HG03025 (cell line): Measurements from ENCODE around the gene IGSF3.
"Not testable (repeated sequence)": the region's sequence is repeated elsewhere in the genome, so short reads cannot be mapped to it uniquely, and the experiment has no call there.

Source experiments
- ATAC-seq: cut with Tn5 transposase; IDR thresholded peaks from one replicate; pipeline ENCODE4 v1.9.1; 2021; ENCODE audit warnings: mild to moderate bottlenecking, moderate library complexity; ENCODE audit not compliant: unreplicated experiment, low FRiP score

IGSF3 gene

GRCh38 chr1:116564426-116564825, 103.1 kb downstream of the IGSF3 start:
- no peak for ATAC-seq

GRCh38 chr1:116562465-116562864, 105.1 kb downstream of the IGSF3 start:
- ATAC-seq = not testable (repeated sequence)

- no peak for ATAC-seq
Observed at GRCh38 chr1:116561563-116561962, 106.0 kb downstream of the IGSF3 start.

DNA sequence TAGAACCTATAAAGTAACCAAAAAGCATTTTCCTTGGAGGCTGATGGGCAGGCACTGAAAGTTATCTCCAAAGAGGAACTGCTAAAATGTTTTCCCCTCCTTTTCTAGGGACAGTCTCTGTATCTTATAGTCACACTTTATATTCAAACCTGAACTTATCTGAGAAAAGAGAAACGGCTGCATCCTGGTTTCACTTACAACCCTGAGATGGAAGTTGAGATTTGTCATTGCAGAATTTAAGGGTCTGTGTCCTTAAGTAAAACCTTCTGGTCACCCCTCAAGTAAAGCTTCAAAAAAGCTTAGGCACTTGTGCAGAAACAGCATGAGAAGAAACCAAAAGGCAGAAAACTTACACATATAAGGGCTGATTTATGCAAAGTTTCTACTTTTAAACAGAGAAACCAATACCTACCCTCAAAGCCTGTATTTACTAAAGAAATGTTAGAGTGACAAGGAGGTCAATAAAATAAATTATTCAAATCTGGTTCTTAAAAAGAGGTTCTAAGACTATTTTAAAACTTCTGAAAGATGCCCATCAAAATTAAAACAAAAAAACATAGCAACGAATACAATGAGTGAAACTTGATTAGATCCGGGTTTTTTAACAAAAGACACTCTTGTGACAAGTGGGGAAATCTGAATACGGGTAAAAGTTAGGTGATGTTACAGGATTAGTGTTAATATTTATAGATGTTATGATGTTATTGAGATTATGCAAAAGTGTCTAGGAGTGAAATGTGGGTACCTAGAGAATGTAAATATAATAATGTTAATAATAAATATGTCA, 106.6 kb downstream of the IGSF3 start:
- no peak for ATAC-seq

DNA sequence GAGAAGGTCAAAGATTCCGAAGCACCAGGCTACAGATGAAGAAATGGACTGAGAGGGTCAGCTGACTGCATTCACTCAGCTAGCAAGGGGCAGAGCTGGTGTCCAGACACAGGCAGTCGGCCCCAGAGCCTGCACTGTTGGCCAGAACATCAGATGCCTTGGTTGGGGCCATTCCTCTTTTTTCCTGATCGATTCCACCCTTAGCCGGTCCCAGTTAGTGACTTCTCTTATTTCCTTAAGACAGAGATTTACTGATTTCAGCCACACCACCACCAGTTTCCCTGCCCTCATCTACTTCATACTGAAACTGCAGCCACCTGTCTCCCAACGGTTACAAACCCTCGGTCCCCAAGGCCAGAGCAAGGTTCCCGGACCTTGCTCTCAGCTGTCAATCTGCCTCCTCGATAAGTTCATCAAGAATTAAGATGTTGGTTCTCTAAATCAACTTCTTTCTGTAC, 108.2 kb downstream of the IGSF3 start:
- peak; percentile 42 for ATAC-seq

GRCh38 chr1:116558571-116558970, 109.0 kb downstream of the IGSF3 start:
- no peak for ATAC-seq

DNA sequence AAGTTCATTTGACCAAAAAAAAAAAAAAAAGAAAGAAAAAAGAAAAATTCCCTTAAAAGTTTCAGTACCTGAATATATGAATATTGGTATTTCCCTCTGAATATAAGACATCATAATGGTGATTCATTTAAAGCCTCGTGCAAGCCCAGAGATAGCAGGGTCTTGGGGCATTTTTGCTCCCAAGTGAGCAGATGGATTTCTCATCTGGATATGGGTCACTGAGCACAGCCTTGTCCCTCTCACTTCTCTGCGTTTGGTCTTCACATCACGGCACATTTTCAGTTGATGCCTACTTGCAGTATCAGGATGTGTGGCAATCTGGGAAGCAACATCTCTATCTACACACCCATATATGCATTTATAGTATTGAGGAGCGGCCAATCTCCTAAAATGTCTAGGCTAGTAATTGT, 109.4 kb downstream of the IGSF3 start:
- no peak for ATAC-seq

GRCh38 chr1:116557323-116557878, 110.1 kb downstream of the IGSF3 start:
- no peak for ATAC-seq

DNA sequence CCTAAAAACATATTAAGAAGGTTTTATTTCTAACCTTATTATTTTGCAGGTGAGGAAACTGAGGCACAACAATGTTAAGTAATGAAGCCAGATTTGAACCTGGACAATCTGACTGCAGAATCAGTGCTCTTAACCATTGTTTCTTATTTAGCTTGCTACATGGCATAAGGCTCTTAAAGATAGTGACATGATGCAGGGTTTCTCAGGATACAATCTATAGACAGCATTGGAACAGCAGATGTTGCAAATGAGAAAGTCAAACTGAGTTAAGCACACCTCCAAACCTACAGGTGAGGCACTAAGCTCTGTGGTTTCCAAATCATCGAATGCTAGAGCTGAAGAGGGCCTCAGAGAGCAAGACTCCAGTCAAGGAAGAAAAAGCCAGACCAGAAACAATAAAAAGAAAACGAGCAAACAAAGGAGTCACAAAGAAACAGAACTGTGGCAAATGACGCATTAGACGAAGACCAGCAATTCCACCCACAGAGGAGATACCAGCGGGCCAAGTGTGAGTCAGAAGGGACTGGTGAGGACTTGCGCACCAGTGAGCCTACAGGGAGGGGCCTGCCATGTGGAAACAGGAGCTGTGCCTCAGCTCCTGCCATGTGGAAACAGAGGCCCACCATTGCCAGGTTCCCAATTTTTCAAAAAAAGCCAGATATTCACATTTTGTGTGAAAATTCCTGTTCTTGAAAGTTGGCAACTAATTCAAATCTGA, 111.1 kb downstream of the IGSF3 start:
- ATAC-seq = peak; percentile 47

DNA sequence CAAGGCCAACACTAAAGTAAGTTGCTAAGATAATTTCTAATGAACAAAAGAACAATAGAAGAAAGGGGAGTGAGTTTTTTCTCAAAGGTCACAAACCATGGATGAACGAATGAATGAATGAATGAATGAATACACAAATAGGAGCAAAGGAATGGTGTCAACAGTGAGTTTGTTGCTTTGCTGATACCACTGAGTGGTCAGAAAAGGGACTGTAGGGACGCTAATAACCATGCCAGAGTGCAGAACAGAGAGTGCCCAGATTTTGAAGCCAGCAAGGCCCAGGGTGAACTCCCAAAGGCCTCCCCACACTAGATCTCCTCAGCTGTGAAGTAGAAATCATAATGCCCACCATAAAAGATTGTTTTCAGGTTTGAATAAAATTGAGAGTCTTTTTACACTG, 112.6 kb downstream of the IGSF3 start:
- ATAC-seq = no peak

DNA sequence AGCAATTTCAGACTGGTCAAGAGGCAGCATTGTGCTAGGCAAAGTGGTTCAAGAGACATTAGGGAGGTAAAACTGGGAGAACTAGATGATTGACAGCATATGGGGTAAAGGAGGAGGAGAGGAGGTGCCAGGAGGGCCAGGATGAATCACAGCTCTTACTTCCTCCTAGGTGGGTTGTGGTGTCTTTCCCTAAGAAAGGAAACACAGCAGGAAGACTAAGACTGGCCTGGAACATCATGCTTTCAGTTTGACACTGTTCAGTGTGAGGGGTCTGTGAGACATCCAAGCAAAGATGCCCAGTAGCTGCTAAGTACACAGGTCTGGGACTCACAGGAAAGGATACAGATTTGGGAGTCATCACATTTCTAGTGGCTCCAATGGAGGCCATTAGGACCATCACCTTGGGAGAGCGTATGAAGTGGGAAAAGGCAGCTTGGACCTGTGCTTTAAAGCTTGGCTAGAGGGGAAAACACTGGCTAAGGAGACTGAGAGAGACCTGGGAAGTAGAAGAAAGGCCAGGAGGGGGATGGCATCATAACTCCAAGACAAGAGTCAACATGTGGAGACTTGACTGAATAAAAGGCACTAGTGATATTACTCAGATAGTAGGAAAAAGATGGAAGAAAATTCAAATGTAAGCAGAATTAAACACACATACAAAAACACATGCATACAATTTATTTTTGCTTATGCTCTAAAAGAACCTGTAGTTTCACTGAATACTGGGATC, 114.0 kb downstream of the IGSF3 start:
- ATAC-seq = no peak

GRCh38 chr1:116546354-116546977, 121.1 kb downstream of the IGSF3 start:
- ATAC-seq = no peak

DNA sequence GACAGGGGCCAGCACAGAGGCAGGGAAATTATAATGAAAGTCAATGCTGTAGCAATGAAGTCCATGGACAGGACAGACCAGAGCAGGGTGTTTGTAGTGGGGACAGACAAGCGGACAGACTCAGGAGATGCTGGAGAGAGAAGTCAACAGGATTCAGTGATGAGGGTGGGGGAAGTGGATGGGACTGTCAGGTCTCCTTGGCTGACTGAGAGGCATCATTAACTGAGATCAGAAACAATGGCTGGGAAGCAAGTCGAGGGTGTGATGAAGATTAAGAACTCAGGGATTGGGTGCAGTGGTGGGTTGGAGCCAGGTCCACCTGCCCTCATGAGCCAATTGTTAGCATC, 122.2 kb downstream of the IGSF3 start:
- ATAC-seq = peak; percentile 5

DNA sequence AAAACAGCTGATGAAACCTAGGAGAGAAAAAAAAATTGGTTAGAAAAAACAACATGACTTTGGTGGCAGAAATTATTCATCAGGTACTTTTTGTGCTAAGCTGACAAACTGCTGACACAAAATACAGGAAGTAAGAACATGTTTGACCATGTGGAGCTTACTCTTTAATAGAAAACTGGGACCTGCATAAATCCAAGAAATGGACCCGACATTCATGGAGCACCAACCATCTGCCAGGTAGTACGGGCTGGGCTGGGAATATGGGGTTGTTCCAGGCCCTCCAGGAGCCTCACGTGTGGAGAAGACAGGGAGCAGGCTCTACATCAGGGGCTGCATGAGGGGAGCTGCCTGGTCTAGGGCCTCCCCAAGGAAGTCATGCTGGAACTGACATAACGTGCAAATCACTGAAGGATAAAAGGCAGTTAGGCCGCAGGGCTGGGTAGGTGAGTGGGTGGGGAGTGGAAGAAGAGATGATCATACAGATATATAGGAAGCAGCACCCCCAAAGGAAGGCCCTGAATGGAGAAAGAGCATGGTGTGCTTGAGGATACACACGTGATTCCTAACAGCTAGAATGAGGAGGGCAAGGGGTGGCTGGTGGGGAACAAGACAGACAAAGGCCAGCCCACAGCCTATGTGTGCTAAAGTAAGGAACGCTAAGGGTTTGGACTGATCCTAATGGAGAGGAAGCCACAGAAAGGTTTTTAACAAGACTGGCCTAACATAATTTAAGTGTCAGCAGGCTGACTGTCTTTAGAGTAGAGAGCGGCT, 122.8 kb downstream of the IGSF3 start:
- peak; percentile 57 for ATAC-seq

DNA sequence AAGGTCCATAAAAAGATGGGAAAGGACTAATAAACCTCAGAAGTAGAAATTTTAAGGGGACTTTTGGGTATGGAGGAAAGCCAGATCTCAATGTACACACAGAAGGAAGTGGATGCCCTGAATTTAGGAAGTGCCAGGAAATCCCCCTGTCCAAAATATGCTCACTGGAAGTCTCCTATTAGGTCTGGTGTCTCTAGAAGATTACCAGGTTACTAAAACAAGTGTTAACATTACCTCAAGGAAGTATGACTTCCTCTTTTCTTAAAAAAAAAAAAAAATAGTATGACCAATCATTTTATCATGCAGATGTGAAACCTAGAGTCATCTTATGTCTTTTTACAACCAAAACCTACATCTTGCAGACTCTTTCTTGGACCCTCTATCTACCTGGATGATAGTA, 127.4 kb downstream of the IGSF3 start:
- ATAC-seq = no peak

DNA sequence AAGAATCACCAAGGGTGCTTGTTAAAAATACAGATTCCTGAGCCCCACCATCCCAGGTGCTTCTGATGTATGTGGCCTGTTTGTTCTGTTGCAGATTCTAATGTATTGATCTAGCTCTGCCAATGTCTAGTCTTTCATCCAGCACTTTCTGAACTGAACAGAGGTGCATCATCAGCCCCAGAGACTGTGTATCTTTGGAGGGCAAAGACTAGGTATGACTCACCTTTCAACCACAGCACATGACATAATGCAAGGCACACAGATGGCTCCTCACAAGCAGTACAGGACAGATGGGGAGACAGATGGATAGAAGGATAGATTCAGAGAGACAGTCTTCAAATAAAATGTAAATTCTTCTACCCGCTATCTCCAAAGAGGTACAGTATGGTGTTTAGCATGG, 129.0 kb downstream of the IGSF3 start:
- ATAC-seq = no peak

- ATAC-seq = no peak
Observed at GRCh38 chr1:116537898-116538297, 129.6 kb downstream of the IGSF3 start.

DNA sequence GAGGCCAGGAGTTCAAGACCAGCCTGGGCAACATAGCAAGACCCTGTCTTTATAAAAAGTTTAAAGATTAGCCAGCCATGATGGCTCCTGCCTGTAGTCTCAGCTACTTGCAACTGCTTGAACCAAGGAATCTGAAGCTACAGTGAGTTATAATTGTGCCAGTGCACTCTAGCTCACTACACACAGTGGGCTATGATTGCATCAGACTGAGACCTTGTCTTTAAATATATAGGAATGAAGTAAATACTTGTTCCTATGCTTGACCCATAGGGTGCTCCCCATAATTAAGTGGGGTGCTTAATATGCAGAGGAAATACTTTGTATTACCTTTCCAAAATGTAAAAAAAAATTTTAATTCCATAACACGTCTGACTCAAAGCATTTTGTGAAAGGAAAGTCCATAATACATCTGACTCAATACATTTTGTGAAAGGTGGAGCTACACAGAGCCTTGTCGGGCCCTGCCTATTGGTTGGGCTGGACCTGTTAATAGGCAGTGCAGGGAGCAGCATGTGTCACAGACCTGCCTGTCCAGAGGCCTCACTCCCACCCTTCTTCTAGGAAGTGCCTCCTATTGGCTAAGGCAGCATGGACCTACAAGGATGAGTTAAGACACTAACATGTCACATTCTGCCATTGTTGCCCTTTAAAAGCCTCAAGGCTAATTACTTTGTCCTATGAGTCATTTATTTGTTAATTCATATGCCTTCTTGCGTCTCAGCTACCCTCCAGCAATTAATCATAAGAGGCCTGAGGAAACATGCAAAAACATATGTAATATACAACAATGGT, 130.3 kb downstream of the IGSF3 start:
- no peak for ATAC-seq
